Hepatocyte (in vitro differentiated cells): Measurements from ENCODE around the gene RABGAP1L.

Experiments used
- EZH2 ChIP-seq: fragments of 200-600 bp; sonication (generic); IDR thresholded peaks from 2 replicates; pipeline ENCODE4 v1.6.1; 2016; ENCODE audit warnings: antibody characterized with exemption, mild to moderate bottlenecking, borderline replicate concordance
- TF ChIP-seq, protein P1 (sequence below): fragments of 200-600 bp; sonication (generic); IDR thresholded peaks from 2 replicates; pipeline ENCODE4 v1.5.1; 2016; ENCODE audit warnings: antibody characterized with exemption, mild to moderate bottlenecking; ENCODE audit not compliant: poor library complexity

DNA sequence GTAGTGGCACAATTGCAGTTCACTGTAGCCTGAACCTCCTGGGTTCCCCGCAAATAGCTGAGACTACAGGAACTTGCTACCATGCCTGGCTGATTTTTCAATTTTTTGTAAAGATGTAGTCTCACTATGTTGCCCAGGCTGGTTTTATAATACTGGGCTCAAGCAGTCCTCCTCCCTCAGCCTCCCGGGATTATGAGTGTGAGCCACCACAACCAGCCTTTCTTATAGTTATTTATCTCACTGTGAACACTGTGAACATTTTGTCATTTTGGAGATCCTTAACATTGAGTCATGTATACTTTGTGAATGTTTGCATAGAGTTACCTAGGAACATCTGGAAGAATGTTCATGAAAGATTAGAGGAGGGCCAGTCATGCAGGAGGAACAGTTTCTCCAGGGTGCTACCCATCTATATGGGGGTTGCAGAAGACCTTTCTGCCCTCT is 713.3 kb downstream of the RABGAP1L start:
- TF ChIP-seq, protein P1, sequence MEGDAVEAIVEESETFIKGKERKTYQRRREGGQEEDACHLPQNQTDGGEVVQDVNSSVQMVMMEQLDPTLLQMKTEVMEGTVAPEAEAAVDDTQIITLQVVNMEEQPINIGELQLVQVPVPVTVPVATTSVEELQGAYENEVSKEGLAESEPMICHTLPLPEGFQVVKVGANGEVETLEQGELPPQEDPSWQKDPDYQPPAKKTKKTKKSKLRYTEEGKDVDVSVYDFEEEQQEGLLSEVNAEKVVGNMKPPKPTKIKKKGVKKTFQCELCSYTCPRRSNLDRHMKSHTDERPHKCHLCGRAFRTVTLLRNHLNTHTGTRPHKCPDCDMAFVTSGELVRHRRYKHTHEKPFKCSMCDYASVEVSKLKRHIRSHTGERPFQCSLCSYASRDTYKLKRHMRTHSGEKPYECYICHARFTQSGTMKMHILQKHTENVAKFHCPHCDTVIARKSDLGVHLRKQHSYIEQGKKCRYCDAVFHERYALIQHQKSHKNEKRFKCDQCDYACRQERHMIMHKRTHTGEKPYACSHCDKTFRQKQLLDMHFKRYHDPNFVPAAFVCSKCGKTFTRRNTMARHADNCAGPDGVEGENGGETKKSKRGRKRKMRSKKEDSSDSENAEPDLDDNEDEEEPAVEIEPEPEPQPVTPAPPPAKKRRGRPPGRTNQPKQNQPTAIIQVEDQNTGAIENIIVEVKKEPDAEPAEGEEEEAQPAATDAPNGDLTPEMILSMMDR, result no peak
- no peak for TF ChIP-seq EZH2
